SU-DHL-6 (cell line): Measurements from ENCODE around the gene ZNF22.

Source experiments
- CTCF ChIP-seq: fragments of 200-600 bp; sonication (generic); IDR thresholded peaks from one replicate; pipeline ENCODE4 v1.5.1; 2017; ENCODE audit warnings: antibody characterized with exemption, mild to moderate bottlenecking, low read length, moderate library complexity; ENCODE audit not compliant: insufficient read depth, poor library complexity, severe bottlenecking
- EZH2phosphoT487 ChIP-seq: fragments of 200-600 bp; sonication (generic), shearing (Covaris generic); conservative IDR thresholded peaks from 2 replicates; pipeline ENCODE4 v1.6.1; 2018; ENCODE audit warnings: mild to moderate bottlenecking, antibody characterized with exemption, low read length, moderate library complexity, mixed read lengths

- TF ChIP-seq CTCF (no peak), EZH2phosphoT487 (no peak)
Measured at GRCh38 chr10:44983066-44983894, 17.4 kb upstream of the ZNF22 start.
